Type B pancreatic cell (in vitro differentiated cells): ENCODE measurements around the gene ATP8A2. TPM values are rescaled to one million over a fixed set of nuclear protein-coding genes. Genes with fewer than 3 reads are reported as not detected.

Experiments
- DNase-seq: peaks from one replicate; pipeline ENCODE4 v3.0.0; 2021; ENCODE audit warnings: mixed read lengths; ENCODE audit not compliant: unreplicated experiment; ENCODE audit errors: extremely low spot score
- H3K27ac Mint-ChIP-seq: 2 replicates; pipeline ENCODE4 v1.8.0; 2021; ENCODE audit warnings: mild to moderate bottlenecking, mixed read lengths
- H3K27me3 Mint-ChIP-seq: 2 replicates; pipeline ENCODE4 v1.8.0; 2021; ENCODE audit warnings: mixed read lengths
- H3K36me3 Mint-ChIP-seq: 2 replicates; pipeline ENCODE4 v1.8.0; 2021; ENCODE audit warnings: mixed read lengths
- H3K4me1 Mint-ChIP-seq: one replicate; pipeline ENCODE4 v1.8.0; 2021; ENCODE audit warnings: mixed read lengths; ENCODE audit not compliant: unreplicated experiment
- H3K4me3 Mint-ChIP-seq: 2 replicates; pipeline ENCODE4 v1.8.0; 2021; ENCODE audit warnings: mild to moderate bottlenecking, mixed read lengths
- H3K9me3 Mint-ChIP-seq: 2 replicates; pipeline ENCODE4 v1.8.0; 2021; ENCODE audit warnings: mixed read lengths
- total RNA-seq: library from RNA; stranded (reverse); gene quantifications from 2 replicates; pipeline ENCODE4 v1.2.1, GENCODE V29; 2021; ENCODE audit warnings: low replicate concordance
- TF ChIP-seq, protein P1 (sequence below): fragments of 200-600 bp; sonication (generic); conservative IDR thresholded peaks from 2 replicates; pipeline ENCODE4 v1.5.0; 2021; ENCODE audit warnings: antibody characterized with exemption, mild to moderate bottlenecking

ATP8A2 gene
- total RNA-seq, 1 donor from 2014 or later = 13.8 TPM

DNA sequence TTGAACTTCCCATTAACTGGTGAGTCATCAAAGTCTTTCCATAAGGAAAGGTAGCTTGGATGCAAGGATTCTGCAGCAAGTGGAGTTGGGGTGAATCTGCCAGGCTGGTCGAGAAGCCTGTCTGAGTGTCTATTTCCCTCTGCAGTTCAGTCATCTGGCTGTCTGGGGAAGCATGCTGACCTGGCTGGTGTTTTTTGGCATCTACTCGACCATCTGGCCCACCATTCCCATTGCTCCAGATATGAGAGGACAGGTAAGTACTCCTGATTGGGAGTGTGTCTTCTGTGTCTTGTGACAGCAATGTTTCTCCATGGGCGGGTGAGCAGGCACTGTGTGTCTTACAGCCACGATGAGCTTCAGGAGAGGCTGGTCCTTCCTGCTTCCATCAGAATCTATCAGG, 490.4 kb downstream of the ATP8A2 start:
- Mint-ChIP-seq H3K27me3 (no peaks in the 10 kb centered on the region), H3K27ac (no peak overlapping the region), H3K4me3 (no peak overlapping the region), H3K9me3 (no peaks in the 10 kb centered on the region), H3K4me1 (peaks cover 15% of the 10 kb centered on the region), H3K36me3 (no peaks in the 10 kb centered on the region)
- no peak for DNase-seq
- TF ChIP-seq, protein P1, sequence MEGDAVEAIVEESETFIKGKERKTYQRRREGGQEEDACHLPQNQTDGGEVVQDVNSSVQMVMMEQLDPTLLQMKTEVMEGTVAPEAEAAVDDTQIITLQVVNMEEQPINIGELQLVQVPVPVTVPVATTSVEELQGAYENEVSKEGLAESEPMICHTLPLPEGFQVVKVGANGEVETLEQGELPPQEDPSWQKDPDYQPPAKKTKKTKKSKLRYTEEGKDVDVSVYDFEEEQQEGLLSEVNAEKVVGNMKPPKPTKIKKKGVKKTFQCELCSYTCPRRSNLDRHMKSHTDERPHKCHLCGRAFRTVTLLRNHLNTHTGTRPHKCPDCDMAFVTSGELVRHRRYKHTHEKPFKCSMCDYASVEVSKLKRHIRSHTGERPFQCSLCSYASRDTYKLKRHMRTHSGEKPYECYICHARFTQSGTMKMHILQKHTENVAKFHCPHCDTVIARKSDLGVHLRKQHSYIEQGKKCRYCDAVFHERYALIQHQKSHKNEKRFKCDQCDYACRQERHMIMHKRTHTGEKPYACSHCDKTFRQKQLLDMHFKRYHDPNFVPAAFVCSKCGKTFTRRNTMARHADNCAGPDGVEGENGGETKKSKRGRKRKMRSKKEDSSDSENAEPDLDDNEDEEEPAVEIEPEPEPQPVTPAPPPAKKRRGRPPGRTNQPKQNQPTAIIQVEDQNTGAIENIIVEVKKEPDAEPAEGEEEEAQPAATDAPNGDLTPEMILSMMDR = no peak

DNA sequence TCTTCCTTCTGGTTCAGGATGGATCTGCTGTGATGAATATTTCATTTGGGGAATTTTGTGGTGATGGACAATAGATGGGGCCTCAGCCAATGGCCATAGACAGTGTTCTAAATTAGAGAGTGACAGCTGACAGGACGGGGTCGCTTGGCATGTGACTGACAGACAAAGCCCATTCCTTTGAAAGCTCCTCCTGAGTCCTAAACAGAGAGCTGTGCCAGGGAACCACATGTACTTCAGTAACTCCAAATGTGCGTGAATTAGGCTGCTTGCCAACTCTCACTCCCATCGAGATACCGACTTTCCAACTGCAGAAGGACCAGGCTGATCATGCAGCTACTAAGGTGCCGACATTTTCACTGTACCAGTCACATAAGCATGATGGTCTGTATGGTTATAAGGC, 492.3 kb downstream of the ATP8A2 start:
- TF ChIP-seq, protein P1 = no peak
- Mint-ChIP-seq H3K27me3 (no peaks in the 10 kb centered on the region), H3K9me3 (no peaks in the 10 kb centered on the region), H3K27ac (no peak overlapping the region), H3K4me3 (no peak overlapping the region), H3K36me3 (no peaks in the 10 kb centered on the region), H3K4me1 (peaks cover 15% of the 10 kb centered on the region)
- no peak for DNase-seq

DNA sequence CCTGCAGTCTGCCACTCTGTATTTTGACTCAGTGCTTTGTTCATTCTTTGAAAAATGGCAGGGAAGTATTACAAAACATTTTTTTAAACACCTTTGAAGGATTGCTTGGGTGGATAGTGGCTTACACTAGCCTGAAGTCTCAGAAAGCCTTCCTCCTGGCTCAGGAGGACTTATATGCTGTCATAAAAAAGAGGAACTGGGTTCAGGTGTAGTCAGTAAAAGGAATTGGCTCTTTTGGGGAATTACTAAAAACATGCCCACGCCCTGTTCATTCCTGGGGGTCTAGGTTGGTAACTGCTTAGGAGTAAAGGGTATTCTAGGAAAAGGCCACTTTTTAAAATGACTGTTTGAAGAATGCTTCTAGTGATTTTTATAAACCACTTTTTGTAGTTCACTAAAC, 493.2 kb downstream of the ATP8A2 start:
- Mint-ChIP-seq H3K4me1 (peaks cover 15% of the 10 kb centered on the region), H3K9me3 (no peaks in the 10 kb centered on the region), H3K4me3 (no peak overlapping the region), H3K27me3 (no peaks in the 10 kb centered on the region), H3K36me3 (no peaks in the 10 kb centered on the region), H3K27ac (no peak overlapping the region)
- TF ChIP-seq, protein P1 = no peak
- DNase-seq = no peak

DNA sequence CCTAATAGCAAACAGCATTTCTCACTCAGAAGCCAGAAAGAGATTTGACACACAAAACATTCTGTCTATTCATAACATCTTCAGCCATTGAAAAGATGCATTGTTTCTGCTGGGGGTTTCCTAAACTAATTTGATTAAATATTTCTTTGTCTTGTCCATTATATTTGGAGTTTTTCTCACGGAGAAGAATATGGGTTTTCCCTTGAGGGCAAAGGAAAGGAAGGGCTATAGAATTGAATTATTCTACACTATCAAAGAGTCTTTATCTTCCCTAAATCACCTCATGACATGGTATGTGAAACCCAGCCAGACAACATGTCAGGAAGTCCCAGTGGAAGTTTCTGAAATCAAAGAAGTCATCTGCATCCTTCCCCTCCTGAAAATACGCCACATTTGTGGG, 493.6 kb downstream of the ATP8A2 start:
- DNase-seq = no peak
- no peaks in the 10 kb centered on the region for H3K9me3 Mint-ChIP-seq
- no peaks in the 10 kb centered on the region for H3K36me3 Mint-ChIP-seq
- peaks cover 14% of the 10 kb centered on the region for H3K4me1 Mint-ChIP-seq
- no peak overlapping the region for H3K27ac Mint-ChIP-seq
- no peaks in the 10 kb centered on the region for H3K27me3 Mint-ChIP-seq
- no peak overlapping the region for H3K4me3 Mint-ChIP-seq
- TF ChIP-seq, protein P1 = no peak

DNA sequence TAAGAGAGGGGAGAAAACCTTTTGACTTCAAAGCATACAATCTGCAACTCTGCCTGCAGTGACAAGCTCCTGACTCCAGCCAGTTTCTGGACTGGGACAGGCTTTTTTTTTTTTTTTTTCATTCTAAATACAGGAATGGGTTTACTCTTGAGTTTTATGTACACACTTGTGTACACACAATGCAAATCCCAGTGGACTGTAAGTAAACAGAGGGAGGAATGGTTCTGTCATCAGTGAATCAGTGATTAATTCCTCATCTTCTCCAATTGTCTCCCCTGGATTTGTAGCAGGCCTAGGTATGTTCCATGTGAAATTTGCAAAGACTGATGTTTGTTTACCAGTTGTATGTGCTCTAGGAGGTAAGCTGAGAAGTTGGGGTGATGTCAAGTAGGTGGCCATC, 495.3 kb downstream of the ATP8A2 start:
- H3K4me3 Mint-ChIP-seq = no peak overlapping the region
- no peaks in the 10 kb centered on the region for H3K9me3 Mint-ChIP-seq
- peaks cover 13% of the 10 kb centered on the region for H3K4me1 Mint-ChIP-seq
- H3K27me3 Mint-ChIP-seq = no peaks in the 10 kb centered on the region
- no peak overlapping the region for H3K27ac Mint-ChIP-seq
- H3K36me3 Mint-ChIP-seq = no peaks in the 10 kb centered on the region
- TF ChIP-seq, protein P1 = no peak
- no peak for DNase-seq

DNA sequence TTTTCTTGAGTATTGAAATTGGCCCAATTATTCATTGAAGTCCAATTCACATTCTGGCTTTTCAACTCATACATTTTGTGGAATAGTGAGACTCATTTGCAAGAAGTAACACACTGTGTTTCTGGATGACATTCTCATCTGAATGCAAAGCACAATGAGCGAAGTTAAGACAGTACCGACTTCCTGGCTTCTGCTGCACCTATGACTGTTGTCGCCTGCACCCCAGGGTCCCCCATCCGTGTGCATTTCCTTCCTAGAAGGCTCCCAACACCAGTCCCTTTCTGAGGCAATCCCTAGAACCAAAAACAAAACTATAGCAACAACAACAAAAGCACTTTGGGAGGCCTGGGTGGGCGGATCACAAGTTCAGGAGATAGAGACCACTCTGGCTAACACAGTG, 496.7 kb downstream of the ATP8A2 start:
- no peak for DNase-seq
- H3K27ac Mint-ChIP-seq = no peak overlapping the region
- peaks cover 20% of the 10 kb centered on the region for H3K4me1 Mint-ChIP-seq
- H3K36me3 Mint-ChIP-seq = no peaks in the 10 kb centered on the region
- TF ChIP-seq, protein P1 = no peak
- H3K9me3 Mint-ChIP-seq = no peaks in the 10 kb centered on the region
- H3K4me3 Mint-ChIP-seq = no peak overlapping the region
- H3K27me3 Mint-ChIP-seq = no peaks in the 10 kb centered on the region
